Daoy (cell line): Measurements from ENCODE around the gene ZBTB22. TPM values are rescaled to one million over a fixed set of nuclear protein-coding genes. Genes with fewer than 3 reads are reported as not detected.

Source experiments
- DNase-seq: peaks from one replicate; pipeline ENCODE4 v3.0.0-alpha.2; 2015; ENCODE audit warnings: low read depth
- total RNA-seq: library from RNA; depleted of rRNA; stranded (reverse); fragments of >200 nt; shearing (Covaris generic); gene quantifications from 2 replicates; pipeline ENCODE4 v1.2.3, GENCODE V29; 2014

The ZBTB22 gene
- total RNA-seq, 1 experiment from 2014 or later, result 11.2 TPM

DNA sequence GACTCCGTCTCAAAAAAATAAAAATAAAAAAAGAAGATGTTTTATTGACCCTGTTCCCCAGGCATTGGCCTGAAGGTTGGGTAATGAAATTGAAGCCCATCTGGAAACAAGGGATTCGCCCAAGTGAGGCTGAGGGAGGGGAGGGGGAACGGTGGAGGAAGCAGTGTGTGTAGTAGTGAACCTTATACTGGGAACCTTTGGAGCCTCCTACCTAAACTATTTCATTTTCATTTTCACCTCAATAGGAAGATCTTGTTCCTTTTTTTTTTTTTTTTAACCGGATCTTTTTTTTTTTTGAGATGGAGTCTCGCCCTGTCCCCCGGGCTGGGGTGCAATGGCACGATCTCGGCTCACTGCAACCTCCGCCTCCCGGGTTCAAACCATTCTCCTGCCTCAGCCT lies 13.2 kb upstream of the ZBTB22 start:
- no peak for DNase-seq

DNA sequence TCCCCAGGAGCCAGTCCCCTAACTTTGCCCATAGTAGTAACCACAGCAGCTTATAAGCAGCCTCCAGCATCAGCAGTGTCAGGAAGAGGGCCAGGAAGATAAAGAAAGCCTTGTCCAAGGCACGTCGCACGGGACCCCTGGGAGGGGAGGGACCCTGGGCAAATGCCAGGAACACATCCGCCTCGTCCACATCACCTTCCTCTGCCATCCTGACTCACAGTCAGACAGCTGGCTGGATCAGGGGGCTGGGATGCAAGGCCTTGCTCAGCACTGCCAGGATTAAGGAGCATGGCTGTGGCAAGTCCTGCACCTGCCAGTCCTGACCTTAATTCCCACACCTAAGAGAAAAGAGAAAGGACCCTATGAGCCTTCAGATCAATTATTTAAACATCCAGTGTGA lies 11.5 kb upstream of the ZBTB22 start:
- peak; percentile 53 for DNase-seq

DNA sequence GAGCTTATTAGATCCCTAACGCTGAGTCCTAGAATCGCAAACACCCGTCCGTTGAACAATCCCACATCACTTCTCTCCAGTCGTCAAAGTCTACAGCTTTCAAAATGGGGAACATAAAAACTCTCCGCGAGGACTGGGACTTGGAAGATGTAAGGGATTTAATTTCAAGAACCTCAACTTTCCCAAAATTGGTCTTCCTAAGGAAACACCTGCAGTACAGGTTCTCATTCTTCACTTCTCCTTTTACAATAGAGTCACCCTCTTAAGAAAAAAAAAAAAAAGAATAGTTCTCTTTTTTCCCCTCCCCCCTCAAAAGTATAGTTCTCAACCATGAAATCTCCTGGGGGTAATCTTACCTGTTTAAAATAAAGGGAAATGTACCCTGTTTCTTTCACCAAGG lies 6.6 kb upstream of the ZBTB22 start:
- no peak for DNase-seq

DNA sequence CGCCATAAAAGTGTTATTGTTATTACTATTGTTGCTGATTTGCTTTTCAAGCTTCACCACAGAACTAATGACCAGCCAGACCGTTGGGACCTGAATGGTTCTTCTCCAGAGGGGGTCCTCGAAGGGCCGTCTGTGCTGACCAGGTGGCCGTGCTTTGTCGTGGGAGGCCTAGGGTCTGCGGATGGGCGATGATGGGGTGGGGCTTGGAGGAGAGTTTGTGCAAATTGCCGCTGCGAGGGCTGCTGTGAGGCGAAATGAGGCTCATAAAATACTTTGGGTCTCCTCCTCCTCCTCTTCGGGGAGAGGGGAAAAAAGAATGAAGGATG lies 6.0 kb upstream of the ZBTB22 start:
- DNase-seq, result no peak

DNA sequence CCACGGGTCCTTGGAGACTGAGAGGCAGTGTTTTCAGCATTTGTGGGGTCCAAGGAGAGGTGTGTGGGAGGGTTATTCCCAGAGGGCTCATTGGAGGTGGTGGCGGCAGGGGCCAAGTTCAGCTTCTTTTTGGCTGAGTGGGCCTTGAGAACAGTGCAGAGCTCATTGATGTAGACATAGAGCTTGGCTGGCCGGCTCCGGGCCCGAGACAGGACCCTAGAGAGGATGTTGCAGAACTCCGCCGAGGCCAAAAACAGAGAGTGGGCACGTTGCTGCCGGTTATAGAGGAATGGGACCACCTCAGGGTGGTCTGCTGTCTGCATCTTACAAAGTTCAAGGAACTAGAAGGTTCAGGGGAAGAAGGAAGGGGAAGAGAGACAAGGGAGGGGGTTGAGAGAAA lies 3.7 kb upstream of the ZBTB22 start:
- no peak for DNase-seq

DNA sequence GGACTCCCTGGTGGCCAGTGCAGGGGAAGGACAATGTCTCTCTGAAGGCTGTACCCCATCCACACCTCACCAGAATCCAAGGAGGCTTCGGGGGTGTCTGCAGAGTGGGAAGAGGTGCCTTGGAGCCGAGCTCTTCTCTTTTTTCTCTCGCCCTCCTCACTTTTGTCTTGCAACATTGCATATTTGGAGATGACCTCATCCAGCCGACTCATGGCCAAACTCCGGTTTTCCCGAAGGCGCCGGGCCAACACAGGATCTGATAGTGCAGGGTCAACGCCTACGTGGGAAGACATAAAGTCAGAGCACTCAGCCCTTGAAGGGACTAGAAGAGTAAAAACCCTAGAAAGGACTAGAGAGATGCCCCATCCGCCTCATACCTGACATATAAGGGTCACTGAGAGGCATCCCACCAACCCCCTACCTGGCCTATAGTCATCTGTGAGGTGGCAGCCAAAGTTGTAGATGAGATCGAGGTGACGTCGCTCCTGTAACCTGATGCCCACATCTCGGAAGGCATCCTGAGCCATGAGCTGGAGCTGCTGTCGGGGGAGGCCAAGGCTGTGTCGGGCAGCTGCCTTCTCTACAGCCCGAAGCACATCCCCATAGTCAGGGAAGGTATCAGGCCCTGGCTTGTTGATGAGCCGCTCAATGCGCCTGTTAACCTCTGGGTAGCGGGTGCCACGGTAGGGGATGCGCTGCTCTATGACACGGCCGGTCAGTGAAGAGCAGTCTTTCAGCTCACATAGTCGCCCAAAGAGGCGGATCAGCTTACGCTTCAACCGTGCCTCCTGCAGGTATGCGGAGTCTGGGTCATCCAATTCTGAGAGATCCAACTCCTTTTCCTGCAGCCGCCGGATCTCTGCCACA lies 3.0 kb upstream of the ZBTB22 start:
- DNase-seq, result peak; percentile 90

DNA sequence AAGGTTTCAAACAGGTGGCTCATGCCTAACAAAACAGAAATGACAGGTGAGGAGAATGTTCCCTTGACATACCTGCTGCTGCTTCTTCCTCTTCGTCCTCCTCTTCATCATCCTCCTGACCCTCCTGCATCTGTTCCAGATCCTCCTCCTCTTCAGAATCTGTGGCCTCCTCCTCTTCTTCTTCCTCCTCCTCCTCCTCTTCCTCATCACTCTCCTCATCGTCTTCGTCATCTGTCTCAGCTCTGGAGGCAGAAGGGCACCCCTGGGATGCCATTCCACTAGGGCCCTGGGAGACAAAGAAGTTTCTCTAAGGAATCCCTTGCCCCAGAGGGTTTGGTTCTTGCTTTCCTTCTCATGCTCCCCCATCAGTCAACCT lies 2.4 kb upstream of the ZBTB22 start:
- no peak for DNase-seq

DNA sequence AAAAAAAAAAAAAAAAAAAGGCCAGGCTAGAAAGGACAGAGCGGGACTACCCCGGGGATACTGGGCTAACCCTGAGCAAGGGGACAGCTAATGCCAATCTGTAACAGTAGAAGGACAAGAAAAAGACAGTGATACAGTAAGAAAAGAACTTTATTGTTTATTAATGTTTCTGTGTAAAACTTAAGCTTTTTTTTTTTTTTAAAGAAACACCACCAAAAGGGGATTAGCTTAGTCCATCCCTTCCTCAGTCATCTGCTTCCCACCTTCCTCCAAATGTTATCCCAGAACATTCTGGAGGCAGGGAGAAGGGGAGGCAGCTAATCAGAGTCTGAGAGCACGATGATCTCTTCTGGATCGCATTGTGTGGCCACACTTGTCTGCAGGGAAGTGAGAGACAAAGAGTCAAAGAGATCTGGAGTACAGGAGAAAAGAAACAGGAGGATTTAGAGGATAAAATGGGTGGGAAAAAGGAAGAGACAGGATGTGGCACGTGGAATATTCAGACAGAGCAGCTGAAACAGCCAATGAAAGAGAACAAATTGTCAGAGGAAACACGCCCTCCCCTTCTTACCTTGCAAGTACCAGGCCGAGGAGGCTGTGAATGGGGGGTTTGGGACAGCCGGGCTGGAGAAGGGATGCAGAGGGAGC lies 1.0 kb upstream of the ZBTB22 start:
- DNase-seq, result no peak

DNA sequence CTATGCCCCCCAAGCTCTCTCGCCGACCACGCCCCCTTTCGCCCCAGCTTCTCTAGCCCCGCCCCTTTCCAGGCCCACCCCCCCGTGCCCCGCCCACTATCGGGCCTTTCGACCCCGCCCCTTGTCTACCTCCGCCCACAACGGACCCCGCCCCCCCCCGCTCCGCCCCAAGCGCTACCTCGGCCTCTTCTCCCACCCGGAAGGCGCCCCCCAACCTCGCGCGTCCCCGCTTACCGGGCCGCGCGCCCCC lies 200 bp downstream of the ZBTB22 start:
- no peak for DNase-seq

DNA sequence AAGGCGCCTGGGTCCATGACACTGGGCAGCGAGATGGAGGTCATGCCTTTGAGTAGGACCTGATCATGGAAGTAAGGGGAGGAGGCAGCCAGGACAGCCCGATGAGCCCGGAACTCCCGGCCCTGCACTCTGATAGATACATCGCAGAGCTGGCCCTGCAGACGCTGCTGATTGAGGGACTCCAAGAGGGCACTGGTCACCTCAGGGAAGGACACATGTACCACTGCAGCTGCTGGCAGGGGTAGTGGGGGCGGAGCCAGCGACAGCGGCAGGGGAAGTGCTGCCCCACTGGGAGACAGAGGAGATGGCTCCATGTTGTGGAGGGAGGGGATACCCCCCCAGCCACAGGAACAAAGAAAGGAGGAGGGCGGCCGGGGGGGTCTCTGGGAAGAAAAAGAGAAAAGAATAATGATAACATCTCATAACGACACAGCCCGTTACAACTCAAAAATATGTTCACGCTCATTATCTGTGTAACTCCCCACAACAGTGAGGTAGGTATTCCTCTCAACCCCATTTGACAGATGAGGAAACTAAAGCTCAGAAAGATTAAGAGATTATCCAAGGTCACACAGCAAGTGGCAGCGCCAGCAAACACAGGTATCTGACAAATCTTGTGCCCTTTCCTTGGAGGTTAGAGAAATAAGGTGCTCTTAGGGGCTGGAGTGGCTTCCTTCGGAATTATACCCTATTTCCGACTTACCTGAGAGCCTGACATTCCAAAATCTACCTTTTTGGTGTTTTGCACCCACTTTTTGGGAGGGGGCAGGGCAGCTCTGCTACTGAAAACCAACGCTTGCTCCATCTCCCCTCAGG lies 733 bp downstream of the ZBTB22 start:
- no peak for DNase-seq

DNA sequence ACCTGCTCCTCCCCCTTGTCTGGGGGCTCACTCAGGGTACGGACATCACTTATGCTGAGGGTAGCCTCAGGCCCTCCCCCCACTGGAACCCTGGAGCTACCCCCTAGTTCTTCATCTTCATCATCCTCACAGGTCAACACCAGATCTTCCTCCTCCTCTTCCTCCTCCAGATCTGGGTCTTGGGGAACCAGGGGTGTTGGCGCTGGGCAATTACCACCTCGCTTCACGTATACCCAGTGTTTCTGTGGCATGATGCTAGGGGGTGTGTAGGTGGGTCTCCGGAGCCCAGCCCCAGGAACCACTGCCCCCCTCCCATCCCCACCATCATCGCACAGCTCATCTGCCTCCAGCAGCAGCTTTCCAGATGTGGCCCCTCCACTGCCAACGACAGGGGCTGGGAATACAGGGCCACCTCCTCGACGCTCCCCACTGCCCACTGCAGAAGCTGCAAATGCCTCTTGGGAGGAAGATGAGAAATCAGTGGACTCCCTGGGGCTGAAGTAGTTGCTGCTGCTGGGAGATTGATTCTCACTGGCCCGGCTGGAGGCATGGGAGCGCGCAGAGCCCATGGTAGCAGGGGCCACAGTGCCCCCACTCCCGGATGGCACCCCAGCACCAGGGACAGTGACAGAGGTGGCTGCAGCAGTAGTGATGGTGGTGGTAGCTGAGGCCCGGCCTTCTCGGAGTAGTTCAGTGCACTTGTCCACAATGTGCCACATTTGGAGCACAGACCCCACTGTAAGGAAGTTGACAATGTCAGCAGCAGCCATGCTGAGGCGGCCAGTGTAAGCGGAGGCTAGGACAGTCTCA lies 1.5 kb downstream of the ZBTB22 start:
- no peak for DNase-seq

DNA sequence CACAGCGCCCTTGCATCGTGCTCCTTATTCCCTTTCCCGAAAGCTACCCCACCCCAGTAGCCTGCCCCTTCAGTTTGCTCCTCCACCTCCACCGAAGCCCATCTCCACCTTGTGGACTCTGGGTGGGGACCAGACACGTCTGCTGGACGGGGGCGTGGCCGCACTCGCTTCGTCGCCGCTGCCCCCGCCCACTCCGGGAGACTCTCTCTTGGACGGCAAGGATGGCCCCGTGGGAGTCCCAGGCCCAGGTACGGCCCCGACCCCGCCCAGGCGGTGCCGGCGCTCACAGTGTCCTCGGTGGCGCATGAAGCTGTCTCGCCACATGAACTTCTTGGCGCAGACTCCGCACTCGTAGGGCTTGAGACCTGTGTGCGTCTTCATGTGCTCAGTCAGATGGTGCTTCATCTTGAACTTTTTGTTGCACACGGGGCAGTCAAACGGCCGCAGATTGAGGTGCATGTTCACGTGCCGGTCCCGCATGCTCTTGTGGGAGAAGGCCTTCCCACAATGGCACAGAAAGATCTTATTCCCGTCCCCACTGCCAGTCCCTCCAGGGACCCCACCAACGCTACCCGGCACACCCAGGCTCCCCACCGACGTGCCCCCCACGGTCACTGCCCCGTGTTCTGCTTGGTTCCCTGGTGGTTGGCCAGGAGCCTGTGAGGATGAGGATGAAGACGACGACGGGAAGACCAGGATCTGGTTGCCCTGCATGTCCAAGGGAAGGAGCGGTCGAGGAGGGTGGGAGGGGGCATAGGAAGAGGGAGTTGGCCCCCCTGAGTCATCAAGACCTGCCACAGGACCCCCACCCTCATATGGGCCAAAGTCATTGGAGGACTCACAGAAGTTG lies 2.4 kb downstream of the ZBTB22 start:
- no peak for DNase-seq

DNA sequence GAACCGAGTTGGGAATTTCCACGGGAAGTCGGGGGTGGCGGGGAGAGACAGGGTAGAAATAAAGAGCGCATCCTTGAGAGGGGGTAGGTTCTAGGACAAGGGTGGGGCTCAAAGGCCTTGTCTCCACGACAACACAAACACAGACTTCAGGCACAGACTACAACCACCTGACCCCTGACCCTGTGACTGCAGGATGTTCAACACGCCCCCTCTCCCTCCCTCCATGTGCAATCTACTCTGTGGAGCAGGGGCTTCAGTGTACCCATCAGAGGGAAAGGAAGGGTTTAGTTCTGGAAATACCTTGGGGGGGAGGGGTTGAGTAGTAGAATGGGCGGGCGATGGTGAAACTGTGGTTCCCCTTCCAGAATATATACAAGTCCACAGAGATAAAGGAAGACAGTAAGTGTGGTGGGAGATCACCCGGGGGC lies 3.0 kb downstream of the ZBTB22 start:
- DNase-seq, result peak; percentile 90

DNA sequence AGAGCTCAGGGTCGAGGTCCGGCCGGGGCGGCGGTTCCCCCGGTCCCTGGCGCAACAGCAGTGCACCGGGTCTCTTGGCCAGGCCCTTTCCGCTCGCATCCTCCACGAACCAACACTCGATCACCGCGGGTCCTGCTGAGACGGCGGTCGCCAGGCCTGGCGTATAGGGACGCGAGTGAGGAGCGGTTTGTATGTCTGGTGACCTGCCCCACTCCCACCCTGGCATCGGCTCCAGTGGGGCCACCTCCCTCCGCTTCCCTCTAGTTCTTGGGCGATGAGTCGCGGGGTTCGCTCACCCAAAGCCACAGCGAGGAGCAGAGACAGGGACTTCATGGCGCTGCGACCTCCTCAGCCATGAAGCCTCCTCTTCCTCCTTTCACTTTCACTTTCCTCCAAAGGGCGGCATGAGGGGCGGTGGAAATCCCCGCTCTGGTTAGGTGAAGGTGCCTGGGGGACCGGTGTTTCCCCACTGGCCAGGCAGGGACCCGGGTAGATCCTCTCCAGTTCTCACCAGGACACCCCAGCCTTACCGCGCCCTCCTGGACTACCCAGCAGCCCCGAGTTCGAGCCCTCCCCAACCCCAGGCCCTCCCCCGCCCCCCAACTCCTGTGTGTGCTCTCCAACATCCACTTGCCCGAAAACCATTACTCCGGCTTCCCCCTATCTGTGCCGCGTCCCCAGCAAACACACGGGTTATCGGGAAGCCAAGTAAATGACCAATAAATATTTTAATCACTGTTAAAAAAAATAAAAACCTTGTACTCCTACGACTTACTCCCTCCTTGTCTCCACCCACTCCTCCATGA lies 3.6 kb downstream of the ZBTB22 start, which contains the start of gene TAPBP:
Gene TAPBP (minus strand): TSS at position 370 of the 806 bp plus-strand sequence. CDS start 37 bp downstream, at position 333.
- DNase-seq, result peak; percentile 91

DNA sequence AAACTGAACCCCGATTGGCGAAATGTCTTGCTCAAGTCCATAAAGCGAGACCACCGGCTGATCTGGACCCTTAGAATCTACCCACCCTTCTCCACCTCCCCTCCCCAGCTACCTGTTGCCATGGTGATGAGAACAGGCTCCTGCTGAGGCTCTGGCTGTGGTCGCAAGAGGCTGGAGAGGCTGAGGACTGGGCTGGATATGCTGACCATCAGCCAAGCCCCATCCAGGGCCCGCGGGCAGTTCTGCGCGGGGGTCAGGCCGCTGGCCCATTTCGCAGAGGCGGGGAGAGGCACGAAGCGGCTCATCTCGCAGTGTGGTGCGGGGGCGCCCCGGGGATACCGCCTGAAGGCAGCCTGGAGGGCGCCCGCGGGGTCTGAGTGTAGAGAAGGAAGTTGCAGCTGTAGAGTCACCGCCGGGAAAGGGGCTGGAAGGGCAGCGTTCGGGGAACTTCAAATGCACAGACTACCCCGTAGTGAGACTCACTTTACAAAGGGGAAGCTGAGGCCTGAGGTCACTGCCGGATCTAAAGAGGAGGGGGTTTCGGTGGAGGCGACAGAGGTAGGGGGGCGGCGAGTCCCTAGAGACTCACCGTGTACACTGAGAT lies 4.3 kb downstream of the ZBTB22 start:
- peak; percentile 58 for DNase-seq

DNA sequence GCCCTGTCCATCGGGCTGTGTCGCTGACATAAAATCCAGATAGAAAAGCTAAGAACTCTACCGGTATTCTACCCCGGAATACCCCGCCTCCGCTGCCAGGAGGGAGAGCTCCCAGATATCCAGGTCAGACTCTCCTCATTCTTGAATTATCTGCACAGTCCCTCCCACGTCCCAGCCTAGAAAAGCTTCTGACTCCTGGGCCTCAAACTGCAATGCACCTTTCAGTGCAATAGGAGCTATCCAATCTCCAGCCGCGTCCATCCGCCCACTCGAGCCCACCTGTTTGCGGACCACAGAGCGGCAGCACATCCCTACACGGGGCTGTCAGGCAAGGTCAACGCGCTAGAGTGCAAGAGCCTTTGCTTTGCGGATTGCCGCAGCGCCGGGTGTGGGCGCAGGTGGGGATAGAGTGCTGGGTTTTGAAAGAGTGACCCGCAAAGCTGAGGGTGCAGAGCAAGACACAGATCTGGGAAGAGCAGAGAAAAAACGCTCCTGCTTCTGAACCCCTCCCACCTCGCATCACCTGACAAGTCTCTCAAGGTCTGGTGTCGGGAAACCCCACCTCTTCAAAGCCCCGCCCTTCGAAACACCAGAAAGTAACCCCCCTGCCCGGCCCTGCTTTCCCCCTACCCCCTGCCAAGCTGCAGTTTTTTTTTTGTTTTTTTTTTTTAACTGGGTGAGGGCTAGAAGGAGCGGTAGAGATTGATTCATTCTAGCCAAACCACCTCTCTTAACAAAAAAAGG lies 5.0 kb downstream of the ZBTB22 start:
- DNase-seq, result peak; percentile 89

DNA sequence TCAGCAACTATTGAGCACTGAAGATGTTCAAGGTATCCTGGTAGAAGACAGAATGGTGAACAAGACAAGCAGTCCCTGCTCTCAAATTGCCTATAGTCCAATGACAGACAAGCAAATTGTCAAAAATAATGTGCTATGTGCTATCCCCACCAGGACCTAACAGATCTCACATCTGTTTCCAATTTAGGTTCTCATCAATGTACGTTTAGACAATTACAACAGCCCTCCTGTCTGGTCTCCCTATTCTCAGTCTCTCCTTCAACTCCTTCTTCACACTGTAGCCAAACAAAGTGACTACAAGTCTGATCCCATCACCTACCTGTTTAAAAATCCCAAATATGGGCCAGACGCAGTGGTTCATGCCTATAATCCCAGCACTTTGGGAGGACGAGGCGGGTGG lies 11.2 kb downstream of the ZBTB22 start:
- no peak for DNase-seq

DNA sequence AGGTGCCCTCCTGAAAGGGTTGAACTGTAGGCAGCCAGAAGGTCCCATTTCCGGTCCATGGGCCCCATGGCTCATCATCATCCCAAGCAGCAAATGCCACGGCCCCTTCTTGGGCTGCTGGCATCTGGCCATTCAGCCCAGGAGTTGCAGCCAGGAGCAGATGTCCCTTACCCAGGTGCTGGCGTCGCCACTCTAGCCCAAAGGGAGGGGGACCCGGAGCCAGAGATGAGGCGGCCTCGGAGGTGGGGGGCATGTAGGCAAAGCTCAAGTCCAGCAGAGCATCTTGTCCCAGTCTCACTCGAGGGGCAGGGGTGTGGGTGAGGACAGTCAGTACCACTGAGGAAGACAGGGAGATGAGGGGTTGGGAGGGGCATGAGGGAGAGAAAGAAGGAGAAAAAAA lies 12.5 kb downstream of the ZBTB22 start:
- DNase-seq, result no peak

DNA sequence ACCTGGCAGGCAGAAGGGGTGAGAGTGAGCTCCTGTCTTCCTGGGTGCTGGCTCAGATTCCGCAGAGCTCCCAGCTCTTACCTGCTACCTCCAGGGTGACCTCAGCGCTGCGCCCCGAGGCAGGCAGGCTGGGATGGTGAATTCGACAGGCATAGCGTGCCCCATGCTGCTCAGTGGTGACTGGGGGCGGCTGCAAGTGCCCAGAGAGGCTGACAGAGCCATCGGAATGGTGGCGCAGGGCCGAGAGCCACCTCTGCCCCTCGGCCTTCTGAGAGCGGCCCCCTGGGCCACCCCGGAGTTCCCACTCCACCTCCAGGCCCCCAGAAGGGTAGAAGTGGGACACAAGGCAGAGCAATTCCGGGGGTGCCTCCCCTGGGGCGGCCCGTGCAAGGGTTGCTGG lies 13.3 kb downstream of the ZBTB22 start:
- DNase-seq, result no peak
